Prostate gland (tissue), 2 donors: ENCODE results near the gene POU6F2. TPM values are rescaled to one million over a fixed set of nuclear protein-coding genes. Genes with fewer than 3 reads are reported as not detected.

Experiments used
- DNase-seq: peaks from one replicate; pipeline ENCODE4 v3.0.0-alpha.2; 2019; ENCODE audit warnings: low spot score
- H3K27ac ChIP-seq, 2 donors: fragments of 200-600 bp; sonication (generic); 2 replicates each; pipeline ENCODE4 v1.5.1; 2017 to 2019
- H3K27me3 ChIP-seq: fragments of 200-600 bp; sonication (generic); replicated peaks from 2 replicates; pipeline ENCODE4 v1.5.1; 2019; ENCODE audit not compliant: insufficient read depth
- H3K36me3 ChIP-seq, 2 donors: fragments of 200-600 bp; sonication (generic); 1 replicate in 1 of 2; 2 replicates in 1 of 2; pipeline versions ENCODE4 v1.5.1 to v1.8.1; 2017 to 2019
- H3K4me1 ChIP-seq: fragments of 200-600 bp; sonication (generic); replicated peaks from 2 replicates; pipeline ENCODE4 v1.5.1; 2019
- H3K4me3 ChIP-seq, 2 donors: fragments of 200-600 bp; sonication (generic); 2 replicates each; pipeline ENCODE4 v1.5.1; 2017 to 2019
- H3K9me3 ChIP-seq: fragments of 200-600 bp; sonication (generic); 2 replicates; pipeline ENCODE4 v1.5.1; 2017
- POLR2A ChIP-seq: fragments of 450-650 bp; IDR thresholded peaks from one replicate; pipeline ENCODE4 v1.6.1; 2016; ENCODE audit warnings: antibody characterized with exemption, mild to moderate bottlenecking
- POLR2AphosphoS5 ChIP-seq: sonication (generic); formaldehyde crosslinking; IDR thresholded peaks from one replicate; pipeline ENCODE4 v1.6.1; 2017; ENCODE audit warnings: antibody characterized with exemption
- WGBS: methylation state at CpG from one replicate; pipeline ENCODE4 v1.1.5; 2018; 5-methylcytosine and 5-hydroxymethylcytosine counted together
- intact Hi-C: fragments of 100-400 bp; cut with DNase I; formaldehyde crosslinking; loops from one replicate; pipeline ENCODE4 v1.14.2; 2022
- total RNA-seq, 2 donors: library from RNA; depleted of rRNA; stranded (reverse); fragments of >200 nt; gene quantifications; one replicate each; pipeline ENCODE4 v1.1.0, GENCODE V29; 2016
- TF ChIP-seq, protein P1 (sequence below), 4 experiments: fragments of 200-600 bp in 2 of 4; fragments of 450-650 bp in 2 of 4; sonication (generic) in 2 of 4; IDR thresholded peaks; 1 replicate in 3 of 4; 2 replicates in 1 of 4; pipeline ENCODE4 v1.5.1; 2016 to 2019; ENCODE audit warnings: antibody characterized with exemption in 4 of 4, mild to moderate bottlenecking in 2 of 4, moderate library complexity in 2 of 4

The POU6F2 gene
- total RNA-seq, 2 donors from 2014 or later, result 2.4 TPM; not detected in 1

DNA sequence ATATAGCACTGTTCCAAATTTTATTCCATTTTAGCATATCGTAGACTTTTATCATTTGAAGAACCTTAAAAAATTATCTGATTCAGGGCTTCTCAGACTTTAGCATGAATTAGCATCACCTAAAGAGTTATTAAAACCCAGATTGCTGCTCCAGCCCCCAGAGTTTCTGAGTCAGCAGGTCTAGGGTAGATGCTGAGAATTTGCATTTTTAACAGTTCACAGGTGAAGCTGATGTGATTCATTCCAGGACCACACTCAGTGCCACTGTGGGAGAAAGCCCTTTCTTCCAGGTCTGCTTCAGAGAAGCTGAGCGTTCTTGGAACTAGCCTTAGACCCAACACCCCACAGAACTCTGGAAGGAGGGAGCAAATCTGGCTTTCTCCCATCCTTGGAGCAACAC is 414.4 kb downstream of the POU6F2 start:
- Histone ChIP-seq H3K9me3 (no peaks in the 10 kb centered on the region), H3K27ac (no peak overlapping the region), H3K4me1 (no peaks in the 10 kb centered on the region), H3K36me3 (no peaks in the 10 kb centered on the region), H3K27me3 (no peaks in the 10 kb centered on the region), H3K4me3 (no peak overlapping the region)
- TF ChIP-seq, protein P1, sequence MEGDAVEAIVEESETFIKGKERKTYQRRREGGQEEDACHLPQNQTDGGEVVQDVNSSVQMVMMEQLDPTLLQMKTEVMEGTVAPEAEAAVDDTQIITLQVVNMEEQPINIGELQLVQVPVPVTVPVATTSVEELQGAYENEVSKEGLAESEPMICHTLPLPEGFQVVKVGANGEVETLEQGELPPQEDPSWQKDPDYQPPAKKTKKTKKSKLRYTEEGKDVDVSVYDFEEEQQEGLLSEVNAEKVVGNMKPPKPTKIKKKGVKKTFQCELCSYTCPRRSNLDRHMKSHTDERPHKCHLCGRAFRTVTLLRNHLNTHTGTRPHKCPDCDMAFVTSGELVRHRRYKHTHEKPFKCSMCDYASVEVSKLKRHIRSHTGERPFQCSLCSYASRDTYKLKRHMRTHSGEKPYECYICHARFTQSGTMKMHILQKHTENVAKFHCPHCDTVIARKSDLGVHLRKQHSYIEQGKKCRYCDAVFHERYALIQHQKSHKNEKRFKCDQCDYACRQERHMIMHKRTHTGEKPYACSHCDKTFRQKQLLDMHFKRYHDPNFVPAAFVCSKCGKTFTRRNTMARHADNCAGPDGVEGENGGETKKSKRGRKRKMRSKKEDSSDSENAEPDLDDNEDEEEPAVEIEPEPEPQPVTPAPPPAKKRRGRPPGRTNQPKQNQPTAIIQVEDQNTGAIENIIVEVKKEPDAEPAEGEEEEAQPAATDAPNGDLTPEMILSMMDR (IDR thresholded peaks at IDR 0.05), result no peak
- TF ChIP-seq POLR2A, result no peak
- TF ChIP-seq POLR2AphosphoS5, result no peak
- 82% methylated on average over 2 of the region's 2 CpGs for WGBS
- no peak for DNase-seq
- intact Hi-C loops, result no loop called here

GRCh38 chr7:39394105-39394680 is 416.5 kb downstream of the POU6F2 start:
- Histone ChIP-seq H3K27ac (no peak overlapping the region), H3K4me3 (no peak overlapping the region), H3K9me3 (no peaks in the 10 kb centered on the region), H3K27me3 (no peaks in the 10 kb centered on the region), H3K4me1 (no peaks in the 10 kb centered on the region), H3K36me3 (no peaks in the 10 kb centered on the region)
- no peak for DNase-seq
- 23% methylated on average over 3 of the region's 3 CpGs for WGBS
- intact Hi-C loops, result no loop called here
- TF ChIP-seq, protein P1 (IDR thresholded peaks at IDR 0.05), result no peak
- no peak for TF ChIP-seq POLR2A
- no peak for TF ChIP-seq POLR2AphosphoS5

GRCh38 chr7:39399458-39399857 is 421.7 kb downstream of the POU6F2 start:
- no peak for DNase-seq
- Histone ChIP-seq H3K27ac (no peak overlapping the region), H3K4me1 (no peaks in the 10 kb centered on the region), H3K27me3 (no peaks in the 10 kb centered on the region), H3K9me3 (no peaks in the 10 kb centered on the region), H3K36me3 (no peaks in the 10 kb centered on the region), H3K4me3 (no peak overlapping the region)
- WGBS, result 90% methylated on average over 2 of the region's 2 CpGs
- intact Hi-C loops, result no loop called here
- TF ChIP-seq POLR2A (no peak), POLR2AphosphoS5 (no peak)
- TF ChIP-seq, protein P1 (IDR thresholded peaks at IDR 0.05), result no peak

DNA sequence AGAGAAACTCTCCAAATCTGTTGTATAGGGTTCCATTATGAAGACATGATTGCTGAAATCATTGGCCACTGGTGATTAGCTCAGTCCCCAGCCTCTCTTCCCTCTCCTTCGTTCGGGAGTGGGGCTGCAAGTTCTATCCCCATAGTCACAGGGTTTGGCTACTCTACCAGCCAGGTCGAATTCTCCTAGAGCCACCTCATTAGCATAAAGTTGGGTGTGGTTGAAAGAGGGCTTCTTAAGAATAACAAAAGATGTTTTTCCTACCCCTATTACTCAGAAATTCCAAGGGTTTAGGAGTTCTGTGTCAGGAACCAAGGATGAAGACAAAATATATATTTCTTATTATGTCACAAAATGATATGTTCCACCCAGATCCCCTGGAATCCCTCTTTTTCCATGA is 422.3 kb downstream of the POU6F2 start:
- Histone ChIP-seq H3K27me3 (no peaks in the 10 kb centered on the region), H3K4me1 (no peaks in the 10 kb centered on the region), H3K9me3 (no peaks in the 10 kb centered on the region), H3K36me3 (no peaks in the 10 kb centered on the region), H3K4me3 (no peak overlapping the region), H3K27ac (no peak overlapping the region)
- TF ChIP-seq POLR2AphosphoS5, result no peak
- TF ChIP-seq, protein P1 (IDR thresholded peaks at IDR 0.05), result no peak
- TF ChIP-seq POLR2A, result no peak
- DNase-seq, result no peak
- 68% methylated on average over 3 of the region's 3 CpGs for WGBS
- intact Hi-C loops, result no loop called here

GRCh38 chr7:39400836-39401235 is 423.1 kb downstream of the POU6F2 start:
- intact Hi-C loops, result no loop called here
- Histone ChIP-seq H3K9me3 (no peaks in the 10 kb centered on the region), H3K4me3 (no peak overlapping the region), H3K27me3 (no peaks in the 10 kb centered on the region), H3K27ac (no peak overlapping the region), H3K36me3 (no peaks in the 10 kb centered on the region), H3K4me1 (no peaks in the 10 kb centered on the region)
- 75% methylated on average over 3 of the region's 3 CpGs for WGBS
- TF ChIP-seq, protein P1 (IDR thresholded peaks at IDR 0.05), result no peak
- TF ChIP-seq POLR2A (no peak), POLR2AphosphoS5 (no peak)
- no peak for DNase-seq
